ENCODE results near the gene ADAMTSL1.

Gene ADAMTSL1

DNA sequence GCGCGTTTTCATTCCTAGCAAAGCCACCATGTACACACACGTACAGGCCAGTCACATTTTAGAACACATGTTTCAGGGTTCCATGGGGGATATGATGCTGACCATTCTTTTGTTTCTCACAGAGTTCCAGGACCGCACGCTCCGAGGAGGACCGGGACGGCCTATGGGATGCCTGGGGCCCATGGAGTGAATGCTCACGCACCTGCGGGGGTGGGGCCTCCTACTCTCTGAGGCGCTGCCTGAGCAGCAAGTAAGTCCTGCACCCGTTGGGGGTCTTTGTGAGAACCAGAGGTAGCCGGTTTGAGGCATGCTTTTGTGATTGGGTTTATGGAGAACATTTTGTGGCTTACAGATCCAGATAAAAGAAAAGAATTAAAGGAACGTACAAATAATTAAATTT lies 30.8 kb downstream of the ADAMTSL1 start:
- no peak for DNase-seq (ENCODE audit: low read depth)
- no peak overlapping the region for H3K4me3 ChIP-seq (ENCODE audit: low read length)
- TF ChIP-seq, protein P1, sequence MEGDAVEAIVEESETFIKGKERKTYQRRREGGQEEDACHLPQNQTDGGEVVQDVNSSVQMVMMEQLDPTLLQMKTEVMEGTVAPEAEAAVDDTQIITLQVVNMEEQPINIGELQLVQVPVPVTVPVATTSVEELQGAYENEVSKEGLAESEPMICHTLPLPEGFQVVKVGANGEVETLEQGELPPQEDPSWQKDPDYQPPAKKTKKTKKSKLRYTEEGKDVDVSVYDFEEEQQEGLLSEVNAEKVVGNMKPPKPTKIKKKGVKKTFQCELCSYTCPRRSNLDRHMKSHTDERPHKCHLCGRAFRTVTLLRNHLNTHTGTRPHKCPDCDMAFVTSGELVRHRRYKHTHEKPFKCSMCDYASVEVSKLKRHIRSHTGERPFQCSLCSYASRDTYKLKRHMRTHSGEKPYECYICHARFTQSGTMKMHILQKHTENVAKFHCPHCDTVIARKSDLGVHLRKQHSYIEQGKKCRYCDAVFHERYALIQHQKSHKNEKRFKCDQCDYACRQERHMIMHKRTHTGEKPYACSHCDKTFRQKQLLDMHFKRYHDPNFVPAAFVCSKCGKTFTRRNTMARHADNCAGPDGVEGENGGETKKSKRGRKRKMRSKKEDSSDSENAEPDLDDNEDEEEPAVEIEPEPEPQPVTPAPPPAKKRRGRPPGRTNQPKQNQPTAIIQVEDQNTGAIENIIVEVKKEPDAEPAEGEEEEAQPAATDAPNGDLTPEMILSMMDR (IDR thresholded peaks at IDR 0.05; ENCODE audit: insufficient read depth, low read depth, low read length, missing control alignments), result no peak

DNA sequence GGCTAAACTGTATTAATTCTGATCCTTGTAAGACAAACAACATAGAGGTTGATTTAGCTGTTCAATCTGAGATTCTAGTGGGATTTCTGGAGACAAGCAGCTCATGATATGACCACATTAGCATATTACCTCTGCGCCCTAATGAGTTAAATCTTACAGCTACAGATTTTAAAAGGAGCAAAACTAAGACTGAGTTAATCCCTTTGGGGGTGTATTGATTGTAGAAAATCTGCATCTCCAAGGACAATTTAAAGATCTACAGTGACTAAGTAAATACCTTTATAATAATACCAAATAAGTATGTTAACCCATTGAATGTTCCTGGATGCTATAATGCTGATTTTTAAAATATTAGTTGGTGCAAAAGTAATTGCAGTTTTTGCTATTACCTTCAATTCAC lies 33.2 kb downstream of the ADAMTSL1 start:
- TF ChIP-seq, protein P1 (IDR thresholded peaks at IDR 0.05; ENCODE audit: insufficient read depth, low read depth, low read length, missing control alignments), result no peak
- H3K4me3 ChIP-seq (ENCODE audit: low read length), result no peak overlapping the region
- DNase-seq (ENCODE audit: low read depth), result no peak

- H3K4me3 ChIP-seq (ENCODE audit: low read length), result no peak overlapping the region
- no peak for DNase-seq (ENCODE audit: low read depth)
- TF ChIP-seq, protein P1 (IDR thresholded peaks at IDR 0.05; ENCODE audit: insufficient read depth, low read depth, low read length, missing control alignments), result no peak
These were observed 42.6 kb downstream of the ADAMTSL1 start for GRCh38 chr9:18516514-18516913.

- no peak overlapping the region for H3K4me3 ChIP-seq (ENCODE audit: low read length)
- DNase-seq (ENCODE audit: low read depth), result no peak
- TF ChIP-seq, protein P1 (IDR thresholded peaks at IDR 0.05; ENCODE audit: insufficient read depth, low read depth, low read length, missing control alignments), result no peak
These were observed 43.0 kb downstream of the ADAMTSL1 start for GRCh38 chr9:18516965-18517364.

GRCh38 chr9:18520416-18521047 lies 46.6 kb downstream of the ADAMTSL1 start:
- DNase-seq (ENCODE audit: low read depth), result peak; percentile 10

GRCh38 chr9:18526685-18527084 lies 52.7 kb downstream of the ADAMTSL1 start:
- no peak for DNase-seq (ENCODE audit: low read depth)
- TF ChIP-seq, protein P1 (IDR thresholded peaks at IDR 0.05; ENCODE audit: insufficient read depth, low read depth, low read length, missing control alignments), result no peak

More at GRCh38 chr9:18520416-18521047, 46.6 kb downstream of the ADAMTSL1 start:
- TF ChIP-seq, protein P1 (IDR thresholded peaks at IDR 0.05; ENCODE audit: insufficient read depth, low read depth, low read length, missing control alignments), result no peak
- H3K4me3 ChIP-seq (ENCODE audit: low read length), result no peak overlapping the region

More at GRCh38 chr9:18526685-18527084, 52.7 kb downstream of the ADAMTSL1 start:
- H3K4me3 ChIP-seq (ENCODE audit: low read length), result no peak overlapping the region
